H1 (cell line): ENCODE measurements around the gene FAM174B. TPM values are rescaled to one million over a fixed set of nuclear protein-coding genes. Genes with fewer than 3 reads are reported as not detected.

Source experiments
- CBX8 ChIP-seq: fragments of 300-800, 300-1000 bp; sonication (generic); IDR thresholded peaks from 2 replicates; pipeline ENCODE4 v1.7.1; 2016; ENCODE audit warnings: low read depth, low read length, borderline replicate concordance
- CHD1 ChIP-seq: IDR thresholded peaks from 2 replicates; pipeline ENCODE4 v1.6.1; 2012; ENCODE audit warnings: low read depth, low read length, improper control_type of control experiment
- CTBP2 ChIP-seq: IDR thresholded peaks from 2 replicates; pipeline ENCODE4 v1.7.0; 2011; ENCODE audit warnings: borderline replicate concordance, mild to moderate bottlenecking, moderate library complexity, mixed read lengths, low read length; ENCODE audit not compliant: insufficient read depth, insufficient read length
- SAP30 ChIP-seq: fragments of 300-600 bp; sonication (generic); IDR thresholded peaks from 2 replicates; pipeline ENCODE4 v1.7.1; 2012; ENCODE audit warnings: low read length, moderate library complexity, mild to moderate bottlenecking, inconsistent platforms; ENCODE audit not compliant: insufficient read depth, insufficient replicate concordance
- polyA plus RNA-seq, 7 experiments: library from polyadenylated mRNA; depleted of rRNA in 3 of 7; stranded (reverse) in 5 of 7; unstranded in 2 of 7; fragments of >200 nt in 5 of 7; fragments of 200-250 nt in 2 of 7; gene quantifications; 1 replicate in 5 of 7; 2 replicates in 1 of 7; 4 replicates in 1 of 7; pipeline versions ENCODE4 v1.2.1 to v1.2.3, GENCODE V29; 2011 to 2013; ENCODE audit warnings: missing spikeins in 2 of 7, mixed read lengths in 2 of 7
- total RNA-seq: library from RNA; stranded (reverse); fragmentation: NEBNext Ultra II Directional; extraction: Animal tissue kit (Norgen Biotek cat#: 25700); gene quantifications from 2 replicates; pipeline ENCODE4 v1.2.1, GENCODE V29; 2021
- TF ChIP-seq, protein P1 (sequence below): IDR thresholded peaks from 2 replicates; pipeline ENCODE4 v1.6.1; 2012; ENCODE audit warnings: inconsistent platforms

FAM174B gene
- total and polyA plus RNA-seq, 2 of the 8 experiments (the other 6 are each of a cell fraction or from before 2014, with no cell fraction given) = 9.3 to 35.2 TPM

DNA sequence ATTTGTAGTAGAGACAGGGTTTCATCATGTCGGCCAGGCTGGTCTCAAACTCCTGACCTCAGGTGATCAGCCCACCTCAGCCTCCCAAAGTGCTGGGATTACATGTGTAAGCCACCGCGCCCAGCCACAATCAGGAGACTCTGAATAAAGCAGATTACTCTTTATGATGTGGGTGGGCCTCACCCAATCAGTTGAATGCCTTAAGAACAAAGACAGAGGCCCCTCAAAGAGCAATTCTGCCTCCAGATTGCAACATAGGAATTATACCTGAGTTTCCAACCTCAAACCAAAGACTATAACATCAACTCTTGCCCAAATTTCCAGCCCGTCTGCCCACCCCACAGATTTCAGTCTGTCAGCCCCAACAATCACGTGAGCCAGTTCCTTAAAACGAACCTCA lies 18.8 kb upstream of the FAM174B start (continued):
- no peak for TF ChIP-seq CBX8
- TF ChIP-seq SAP30 = no peak
- no peak for TF ChIP-seq CTBP2
- no peak for TF ChIP-seq CHD1
- TF ChIP-seq, protein P1, sequence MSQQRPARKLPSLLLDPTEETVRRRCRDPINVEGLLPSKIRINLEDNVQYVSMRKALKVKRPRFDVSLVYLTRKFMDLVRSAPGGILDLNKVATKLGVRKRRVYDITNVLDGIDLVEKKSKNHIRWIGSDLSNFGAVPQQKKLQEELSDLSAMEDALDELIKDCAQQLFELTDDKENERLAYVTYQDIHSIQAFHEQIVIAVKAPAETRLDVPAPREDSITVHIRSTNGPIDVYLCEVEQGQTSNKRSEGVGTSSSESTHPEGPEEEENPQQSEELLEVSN = no peak
- TF ChIP-seq, all 59 proteins: peak for 0
